ENCODE results near the gene TMEM220.

Gene TMEM220

DNA sequence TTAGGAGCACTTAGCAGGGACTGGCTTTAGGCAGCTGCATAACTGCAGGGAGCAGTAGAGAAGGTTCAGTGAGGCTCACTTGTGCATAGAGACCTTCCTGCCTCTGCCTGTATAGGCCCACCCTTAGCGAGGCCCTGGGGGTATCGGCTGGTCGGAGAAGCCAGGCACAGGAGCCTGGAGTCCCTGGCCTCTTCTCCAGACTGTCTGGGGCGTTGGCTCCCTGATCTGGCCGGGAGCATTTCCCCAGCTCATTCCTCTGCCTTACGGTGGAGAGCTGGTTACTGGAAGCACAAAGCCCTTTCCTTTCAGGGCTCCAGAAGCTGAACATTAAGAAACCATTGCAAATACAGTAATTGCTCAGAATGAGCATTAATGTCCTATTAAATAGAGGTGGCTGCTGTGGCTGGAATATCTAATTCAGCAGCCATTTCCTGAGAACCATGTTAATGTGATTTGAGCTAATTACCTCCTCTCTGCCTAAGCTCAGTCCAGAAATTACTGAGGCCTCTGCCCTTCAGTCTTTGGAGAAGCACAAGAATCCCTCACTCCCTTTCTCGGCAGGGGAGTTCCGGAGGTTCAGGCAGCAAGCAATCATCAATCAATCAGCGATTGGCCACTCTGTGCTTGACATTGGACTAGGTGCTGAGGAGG is 18.8 kb upstream of the TMEM220 start:
- no peak overlapping the region for H3K4me3 ChIP-seq (ENCODE audit: low read depth, low read length)
- no peak for TF ChIP-seq CTCF (IDR thresholded peaks at IDR 0.05; ENCODE audit: control insufficient read depth, extremely low read depth, insufficient read depth)
- no peak for DNase-seq (ENCODE audit: low read depth)

DNA sequence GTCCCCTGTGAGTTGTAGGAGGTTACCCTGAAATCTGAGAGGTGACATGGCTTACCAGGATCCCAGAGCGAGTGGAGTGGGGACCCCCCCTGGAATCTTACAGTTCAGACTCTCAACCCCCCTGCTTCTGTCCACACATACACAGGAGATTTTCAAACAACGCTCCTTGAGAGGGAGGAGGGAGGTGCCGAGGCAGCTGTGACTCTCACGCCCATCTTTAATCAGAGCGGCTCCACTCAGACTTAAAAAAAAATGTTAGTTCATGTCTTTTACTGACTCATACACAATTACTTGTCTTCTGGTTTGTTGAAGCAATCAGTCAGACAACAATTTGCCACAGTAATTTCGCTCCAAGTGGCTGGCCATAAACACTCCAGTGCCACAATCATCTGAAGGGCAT is 15.4 kb upstream of the TMEM220 start:
- TF ChIP-seq CTCF (IDR thresholded peaks at IDR 0.05; ENCODE audit: control insufficient read depth, extremely low read depth, insufficient read depth): no peak
- no peak for DNase-seq (ENCODE audit: low read depth)
- no peak overlapping the region for H3K4me3 ChIP-seq (ENCODE audit: low read depth, low read length)

DNA sequence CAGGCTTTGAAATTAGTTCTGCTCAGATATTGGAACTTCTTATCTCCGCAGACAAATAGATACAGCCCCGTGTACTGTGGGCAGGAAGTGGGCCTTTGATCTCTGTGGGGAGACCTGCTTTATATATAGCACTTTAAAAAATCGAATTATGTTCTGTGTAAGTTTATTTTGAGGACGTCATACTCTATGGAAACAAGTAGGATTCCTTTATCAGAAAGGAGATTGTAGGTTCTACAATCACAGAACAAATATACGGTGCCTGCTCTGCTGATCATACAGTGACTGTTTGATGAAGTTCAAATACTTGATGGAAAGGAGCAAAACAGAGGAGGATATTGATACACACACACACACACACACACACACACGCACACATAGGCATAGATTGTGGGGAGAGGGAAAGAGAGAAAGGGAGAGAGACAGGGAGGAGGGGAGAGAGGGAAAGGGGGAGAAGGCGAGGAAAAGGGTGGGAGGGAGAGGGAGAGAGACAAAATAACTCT is 14.7 kb upstream of the TMEM220 start:
- TF ChIP-seq CTCF (IDR thresholded peaks at IDR 0.05; ENCODE audit: control insufficient read depth, extremely low read depth, insufficient read depth): no peak
- H3K4me3 ChIP-seq (ENCODE audit: low read depth, low read length): no peak overlapping the region
- DNase-seq (ENCODE audit: low read depth): no peak

DNA sequence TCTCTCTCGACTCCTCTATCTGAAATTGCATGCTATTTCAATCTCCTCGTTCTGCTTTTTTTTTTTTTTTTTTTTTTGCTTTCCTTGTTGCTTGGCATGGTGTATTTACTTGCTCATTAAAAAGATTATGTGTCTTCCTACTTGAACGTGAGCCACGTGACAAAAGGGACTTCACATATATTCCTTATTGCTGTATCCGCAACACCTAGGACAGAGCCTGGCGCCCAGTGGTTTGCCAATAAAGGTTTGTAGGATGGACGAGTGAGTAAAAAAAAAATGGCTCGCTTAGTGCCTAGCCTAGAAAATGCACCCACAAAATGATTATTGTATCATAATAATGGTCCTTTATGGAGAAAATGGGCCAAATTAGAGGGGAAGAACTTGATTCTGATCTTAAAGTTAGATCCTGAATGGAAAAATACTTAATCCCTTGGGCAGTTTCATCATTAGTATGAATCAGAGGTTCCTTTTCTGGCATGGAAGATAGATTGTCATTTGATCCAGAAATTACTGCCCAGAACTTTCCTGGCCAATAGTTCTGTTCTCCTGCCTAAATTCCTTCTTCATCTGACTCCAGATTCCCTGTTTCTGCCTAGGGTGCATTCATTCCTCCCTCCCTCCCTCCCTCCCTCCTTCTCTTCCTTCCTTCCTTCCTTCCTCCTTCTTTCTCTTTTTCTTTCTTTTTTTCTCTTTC is 13.6 kb upstream of the TMEM220 start:
- no peak overlapping the region for H3K4me3 ChIP-seq (ENCODE audit: low read depth, low read length)
- TF ChIP-seq CTCF (IDR thresholded peaks at IDR 0.05; ENCODE audit: control insufficient read depth, extremely low read depth, insufficient read depth): no peak
- DNase-seq (ENCODE audit: low read depth): no peak

DNA sequence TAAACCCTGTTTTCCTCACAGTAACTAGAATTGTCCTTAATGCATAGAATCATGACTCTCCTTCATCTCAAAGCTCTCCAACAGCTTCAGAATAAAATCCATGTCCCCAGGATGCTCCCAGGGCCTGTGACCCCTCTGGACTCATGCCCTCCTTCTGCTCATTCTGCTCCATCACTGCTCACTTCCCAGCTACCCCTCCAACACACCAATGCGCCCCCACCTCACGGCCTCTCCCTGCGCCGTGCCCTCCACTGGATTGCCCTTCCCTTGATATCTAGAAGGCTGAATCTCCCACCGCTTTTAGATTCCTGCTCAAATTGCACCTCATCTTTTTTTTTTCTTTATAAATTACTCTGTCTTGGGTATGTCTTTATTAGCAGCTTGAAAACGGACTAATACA is 12.6 kb upstream of the TMEM220 start:
- no peak for DNase-seq (ENCODE audit: low read depth)
- H3K4me3 ChIP-seq (ENCODE audit: low read depth, low read length): no peak overlapping the region
- no peak for TF ChIP-seq CTCF (IDR thresholded peaks at IDR 0.05; ENCODE audit: control insufficient read depth, extremely low read depth, insufficient read depth)

DNA sequence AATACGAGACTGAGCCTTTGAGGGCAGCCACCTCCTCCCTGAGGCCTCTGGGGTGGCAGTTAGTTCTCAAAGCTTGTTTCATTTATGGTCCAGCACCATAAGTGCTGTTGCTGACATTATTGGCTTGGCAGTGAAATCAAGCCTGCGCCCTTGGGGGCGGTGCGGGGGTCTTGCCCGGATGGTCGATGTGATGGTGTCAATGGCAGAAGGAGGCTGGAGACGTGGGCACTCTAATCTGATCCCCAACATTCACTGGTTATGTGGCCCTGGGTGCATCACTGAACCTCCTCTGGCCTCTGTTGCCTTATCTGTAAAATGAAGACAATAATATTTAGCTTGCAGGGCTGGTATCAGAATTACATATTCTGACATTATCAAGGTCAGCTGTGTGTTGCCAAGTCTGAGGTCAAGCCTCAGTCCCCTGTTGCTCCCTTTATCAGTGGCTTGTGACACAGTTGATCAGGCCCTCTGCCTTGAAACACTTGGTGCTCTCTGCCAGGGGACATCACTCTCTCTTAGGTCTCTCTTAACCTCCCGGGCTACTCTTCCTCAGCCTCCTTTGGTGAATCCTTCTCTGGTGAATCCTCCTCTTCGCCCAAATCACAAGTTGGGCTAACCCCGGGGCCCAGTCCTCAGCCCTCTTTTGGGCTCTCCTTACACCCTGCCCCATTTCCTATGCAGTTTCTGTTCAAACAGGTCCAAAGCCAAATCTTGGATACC is 11.8 kb upstream of the TMEM220 start:
- no peak for TF ChIP-seq CTCF (IDR thresholded peaks at IDR 0.05; ENCODE audit: control insufficient read depth, extremely low read depth, insufficient read depth)
- DNase-seq (ENCODE audit: low read depth): no peak
- H3K4me3 ChIP-seq (ENCODE audit: low read depth, low read length): no peak overlapping the region
